ENCODE measurements around the gene ADAMTSL1.

DNA sequence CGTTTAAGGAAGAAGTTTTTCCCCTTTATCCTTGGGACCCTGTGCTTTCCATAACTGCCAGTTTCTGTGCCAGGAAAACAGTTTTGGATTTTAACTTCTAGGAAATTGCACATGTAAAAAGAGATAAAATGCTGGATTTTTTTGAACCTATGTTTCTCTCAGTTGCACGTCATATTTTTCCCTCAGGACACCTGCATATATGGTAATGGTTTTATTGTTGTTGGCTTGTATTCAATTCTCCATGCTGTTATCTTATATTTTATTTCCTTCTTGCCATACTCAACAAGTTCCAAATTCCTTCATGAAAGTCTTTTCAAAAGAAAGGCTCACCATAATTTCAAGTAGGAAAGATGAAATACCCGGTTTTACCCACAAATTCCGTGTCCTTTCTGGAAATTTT, 7.9 kb upstream of the ADAMTSL1 start:
- TF ChIP-seq, protein P1, sequence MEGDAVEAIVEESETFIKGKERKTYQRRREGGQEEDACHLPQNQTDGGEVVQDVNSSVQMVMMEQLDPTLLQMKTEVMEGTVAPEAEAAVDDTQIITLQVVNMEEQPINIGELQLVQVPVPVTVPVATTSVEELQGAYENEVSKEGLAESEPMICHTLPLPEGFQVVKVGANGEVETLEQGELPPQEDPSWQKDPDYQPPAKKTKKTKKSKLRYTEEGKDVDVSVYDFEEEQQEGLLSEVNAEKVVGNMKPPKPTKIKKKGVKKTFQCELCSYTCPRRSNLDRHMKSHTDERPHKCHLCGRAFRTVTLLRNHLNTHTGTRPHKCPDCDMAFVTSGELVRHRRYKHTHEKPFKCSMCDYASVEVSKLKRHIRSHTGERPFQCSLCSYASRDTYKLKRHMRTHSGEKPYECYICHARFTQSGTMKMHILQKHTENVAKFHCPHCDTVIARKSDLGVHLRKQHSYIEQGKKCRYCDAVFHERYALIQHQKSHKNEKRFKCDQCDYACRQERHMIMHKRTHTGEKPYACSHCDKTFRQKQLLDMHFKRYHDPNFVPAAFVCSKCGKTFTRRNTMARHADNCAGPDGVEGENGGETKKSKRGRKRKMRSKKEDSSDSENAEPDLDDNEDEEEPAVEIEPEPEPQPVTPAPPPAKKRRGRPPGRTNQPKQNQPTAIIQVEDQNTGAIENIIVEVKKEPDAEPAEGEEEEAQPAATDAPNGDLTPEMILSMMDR (IDR thresholded peaks at IDR 0.05), result no peak
- TF ChIP-seq POLR2AphosphoS5 (IDR thresholded peaks at IDR 0.05; ENCODE audit: low read depth, low read length) (no peak), SIN3A (IDR thresholded peaks at IDR 0.05; ENCODE audit: borderline replicate concordance, insufficient read depth, low read depth, low read length) (no peak), TCF7L2 (IDR thresholded peaks at IDR 0.05; ENCODE audit: low read depth, low read length) (no peak)
- TF ChIP-seq, protein P2, sequence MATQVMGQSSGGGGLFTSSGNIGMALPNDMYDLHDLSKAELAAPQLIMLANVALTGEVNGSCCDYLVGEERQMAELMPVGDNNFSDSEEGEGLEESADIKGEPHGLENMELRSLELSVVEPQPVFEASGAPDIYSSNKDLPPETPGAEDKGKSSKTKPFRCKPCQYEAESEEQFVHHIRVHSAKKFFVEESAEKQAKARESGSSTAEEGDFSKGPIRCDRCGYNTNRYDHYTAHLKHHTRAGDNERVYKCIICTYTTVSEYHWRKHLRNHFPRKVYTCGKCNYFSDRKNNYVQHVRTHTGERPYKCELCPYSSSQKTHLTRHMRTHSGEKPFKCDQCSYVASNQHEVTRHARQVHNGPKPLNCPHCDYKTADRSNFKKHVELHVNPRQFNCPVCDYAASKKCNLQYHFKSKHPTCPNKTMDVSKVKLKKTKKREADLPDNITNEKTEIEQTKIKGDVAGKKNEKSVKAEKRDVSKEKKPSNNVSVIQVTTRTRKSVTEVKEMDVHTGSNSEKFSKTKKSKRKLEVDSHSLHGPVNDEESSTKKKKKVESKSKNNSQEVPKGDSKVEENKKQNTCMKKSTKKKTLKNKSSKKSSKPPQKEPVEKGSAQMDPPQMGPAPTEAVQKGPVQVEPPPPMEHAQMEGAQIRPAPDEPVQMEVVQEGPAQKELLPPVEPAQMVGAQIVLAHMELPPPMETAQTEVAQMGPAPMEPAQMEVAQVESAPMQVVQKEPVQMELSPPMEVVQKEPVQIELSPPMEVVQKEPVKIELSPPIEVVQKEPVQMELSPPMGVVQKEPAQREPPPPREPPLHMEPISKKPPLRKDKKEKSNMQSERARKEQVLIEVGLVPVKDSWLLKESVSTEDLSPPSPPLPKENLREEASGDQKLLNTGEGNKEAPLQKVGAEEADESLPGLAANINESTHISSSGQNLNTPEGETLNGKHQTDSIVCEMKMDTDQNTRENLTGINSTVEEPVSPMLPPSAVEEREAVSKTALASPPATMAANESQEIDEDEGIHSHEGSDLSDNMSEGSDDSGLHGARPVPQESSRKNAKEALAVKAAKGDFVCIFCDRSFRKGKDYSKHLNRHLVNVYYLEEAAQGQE (IDR thresholded peaks at IDR 0.05; ENCODE audit: insufficient read depth in 1 of 2, low read depth in 2 of 2, low read length in 1 of 2), result no peak

All from Panc1 (cell line).